GM20431 (cell line): ENCODE measurements around the gene ACE2.

Experiments
- in situ Hi-C: fragments of 300-500 bp; cut with MseI, MboI; formaldehyde crosslinking; loops from one replicate; pipeline ENCODE4 v1.15.0; 2020; ENCODE audit warnings: low sequenced_read_pairs; ENCODE audit not compliant: unreplicated experiment

The ACE2 gene

DNA sequence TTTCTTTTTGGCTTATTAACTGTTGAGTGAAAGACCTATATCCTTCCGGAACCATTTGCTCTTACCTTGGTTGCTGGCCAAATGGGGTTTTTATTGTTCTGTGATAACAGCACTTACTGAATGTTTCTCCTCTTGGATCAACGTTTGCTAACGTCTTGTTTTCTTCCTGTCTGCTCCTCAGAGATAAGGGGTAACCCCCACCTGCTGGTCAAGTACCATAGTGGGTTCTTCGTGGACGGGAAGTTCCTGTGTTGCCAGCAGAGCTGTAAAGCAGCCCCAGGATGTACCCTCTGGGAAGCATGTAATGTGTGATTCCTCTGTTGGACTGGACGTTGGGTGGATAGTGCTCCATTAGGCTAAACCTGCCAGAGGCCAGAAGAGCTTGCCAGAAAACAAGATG is 84.8 kb downstream of the ACE2 start:
- in situ Hi-C loops = no loop called here

DNA sequence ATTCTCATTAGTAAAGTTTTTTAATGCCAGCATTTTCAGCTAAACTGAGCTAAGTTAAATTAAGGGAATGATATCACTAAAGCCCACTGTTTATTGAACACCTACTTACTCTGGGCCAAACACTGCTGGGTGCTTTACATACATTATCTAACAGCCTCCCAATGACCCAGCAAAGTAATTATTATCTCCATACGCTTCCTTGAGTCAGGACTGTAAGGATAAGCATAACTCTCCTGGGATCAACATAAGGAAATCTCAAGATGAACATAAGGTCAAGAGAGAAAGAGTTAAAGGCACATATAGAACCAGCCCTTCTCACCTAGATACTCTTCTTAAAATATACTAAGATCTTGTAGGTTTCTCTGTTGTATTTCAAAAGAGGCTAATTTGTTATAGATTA is 86.5 kb downstream of the ACE2 start:
- in situ Hi-C loops = no loop called here

DNA sequence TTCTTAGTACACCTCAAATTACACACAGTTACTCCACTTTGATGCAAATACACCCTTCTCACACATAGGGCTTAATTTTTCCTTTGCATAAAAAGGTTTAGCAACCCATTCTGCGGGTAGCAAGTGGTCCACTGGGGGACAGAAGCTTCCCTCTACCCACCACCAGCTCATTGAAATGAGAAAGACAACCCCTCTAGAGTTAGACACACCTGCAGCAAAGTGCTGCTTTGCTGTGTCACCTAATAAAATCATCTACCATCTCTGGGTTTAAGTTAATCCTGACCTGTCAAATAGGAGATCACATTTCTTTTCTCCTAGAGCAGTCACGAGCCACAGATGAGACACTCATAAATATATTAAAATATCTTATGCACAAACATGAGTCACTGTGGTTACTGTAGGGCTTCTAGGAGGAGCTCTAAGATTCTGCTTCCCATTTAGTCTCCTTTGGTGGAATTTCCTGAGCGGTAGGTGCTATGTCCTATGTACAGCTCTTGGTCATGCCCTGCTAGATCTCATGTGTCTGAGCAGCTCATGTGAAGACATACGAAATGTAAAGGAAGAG is 88.3 kb downstream of the ACE2 start:
- in situ Hi-C loops = no loop called here

DNA sequence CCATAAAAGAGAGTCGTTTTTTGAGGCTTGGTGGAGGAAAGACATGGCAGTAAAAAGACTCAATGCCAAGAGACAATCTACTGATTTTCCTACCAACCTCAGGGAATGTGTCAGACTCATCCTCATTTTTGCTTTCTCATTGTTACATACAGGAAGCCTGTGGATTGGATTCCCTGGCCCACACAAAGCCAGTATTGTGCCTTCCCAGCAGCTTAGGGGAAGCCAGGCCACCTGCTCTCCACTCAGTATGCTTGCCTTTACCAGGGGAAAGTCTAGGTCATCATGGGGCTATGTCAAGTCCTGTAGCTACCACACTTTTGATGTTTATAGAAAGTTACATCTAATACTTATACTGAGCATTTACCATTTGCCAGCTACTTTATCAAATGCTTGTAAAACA is 89.2 kb downstream of the ACE2 start:
- in situ Hi-C loops = no loop called here
